ENCODE measurements around the gene CCDC32. TPM values are rescaled to one million over a fixed set of nuclear protein-coding genes. Genes with fewer than 3 reads are reported as not detected.

Gene CCDC32
- total and polyA plus RNA-seq, 2 of the 8 experiments (the other 6 are each of a cell fraction or from before 2014, with no cell fraction given) = 8.9 to 12.1 TPM

- no peak overlapping the region for H3K4me2 ChIP-seq (ENCODE audit: insufficient read depth in 1 of 2, low read depth in 2 of 2, low read length in 2 of 2)
- H3K14ac ChIP-seq (ENCODE audit: insufficient read length) = no peak overlapping the region
- no peak overlapping the region for H3K4ac ChIP-seq (replicated peaks; ENCODE audit: insufficient read length, low read depth, low read length)
- no peaks in the 10 kb centered on the region for H3K36me3 ChIP-seq (ENCODE audit: control insufficient read depth in 2 of 4, insufficient read depth in 4 of 4, low read length in 3 of 4)
- H3K4me1 ChIP-seq (replicated peaks in 1 of 4; ENCODE audit: control insufficient read depth in 3 of 4, insufficient read depth in 4 of 4, low read length in 3 of 4) = no peaks in the 10 kb centered on the region
- no peaks in the 10 kb centered on the region for H3K27me3 ChIP-seq (replicated peaks in 1 of 4; ENCODE audit: control insufficient read depth in 3 of 4, extremely low read depth in 1 of 4, insufficient read depth in 3 of 4, low read length in 3 of 4)
- no peak overlapping the region for H3K27ac ChIP-seq (ENCODE audit: low read depth, low read length)
- no peak overlapping the region for H2AFZ ChIP-seq (ENCODE audit: low read length)
- no peak for DNase-seq (ENCODE audit: low read depth in 1 of 2, low spot score in 2 of 2)
- H2BK5ac ChIP-seq (ENCODE audit: low read depth, low read length) = no peak overlapping the region
- no peak overlapping the region for H3K23ac ChIP-seq (ENCODE audit: insufficient read length)
- H3K9me3 ChIP-seq (ENCODE audit: insufficient read depth in 2 of 2, low read depth in 1 of 2, low read length in 1 of 2) = no peaks in the 10 kb centered on the region
- no peak overlapping the region for H2BK20ac ChIP-seq (ENCODE audit: low read length)
- H4K20me1 ChIP-seq (replicated peaks in 1 of 2; ENCODE audit: control insufficient read depth in 1 of 2, insufficient read depth in 2 of 2, low read length in 2 of 2) = no peaks in the 10 kb centered on the region
- no peak overlapping the region for H4K5ac ChIP-seq (ENCODE audit: insufficient read length, low read depth, low read length)
- ChIA-PET CTCF (ENCODE audit: partially characterized antibody) (interaction anchor here (0.7 to 3.0 kb wide), 3 partner anchors 8 to 19 kb away, joined by 6 to 15 read pairs (median 6); no protein-coding TSS in a partner anchor), POLR2A (ENCODE audit: partially characterized antibody) (no interaction called here)
- no peak overlapping the region for H2BK120ac ChIP-seq (replicated peaks; ENCODE audit: low read depth, low read length)
- 88% methylated on average over 6 of the region's 6 CpGs; no CpG with 5 or more reads in 1 of the 2 experiments for WGBS, 2 experiments (ENCODE audit: extremely low coverage in 1 of 2, insufficient coverage in 1 of 2, insufficient read length in 1 of 2, insufficient replicate concordance in 2 of 2, low coverage in 1 of 2, low lambda C conversion rate in 2 of 2, missing lambda C conversion rate in 1 of 2)
- no peak overlapping the region for H2BK12ac ChIP-seq (ENCODE audit: low read depth, low read length)
- H4K8ac ChIP-seq (ENCODE audit: extremely low read depth, insufficient read depth, low read length) = no peak overlapping the region; the same call in 1 of the 2 replicates
- H2AK5ac ChIP-seq (ENCODE audit: low read depth, low read length) = no peak overlapping the region
- no peaks in the 10 kb centered on the region for H3K23me2 ChIP-seq (ENCODE audit: low read depth, low read length)
- no peak overlapping the region for H3K18ac ChIP-seq (ENCODE audit: extremely low read depth, low read length)
- no peak overlapping the region for H3K4me3 ChIP-seq (ENCODE audit: extremely low read depth in 1 of 4, insufficient read depth in 2 of 4, low read depth in 3 of 4, low read length in 4 of 4)
- TF ChIP-seq CTBP2 (IDR thresholded peaks at IDR 0.05; ENCODE audit: borderline replicate concordance, insufficient read depth, insufficient read length, low read length) (no peak), MAX (IDR thresholded peaks at IDR 0.05) (0 out of 2 replicates have a peak, but pooled peaks have one; percentile 10)
- H3K56ac ChIP-seq (replicated peaks; ENCODE audit: insufficient read length, low read depth, low read length) = no peak overlapping the region
- no peak for FAIRE-seq
- no peak overlapping the region for H3K9ac ChIP-seq (replicated peaks in 1 of 4; ENCODE audit: extremely low read depth in 1 of 4, low read depth in 3 of 4, low read length in 3 of 4)
- H4K91ac ChIP-seq (replicated peaks; ENCODE audit: insufficient read length, low read length) = no peak overlapping the region
- no peaks in the 10 kb centered on the region for H3K79me2 ChIP-seq (ENCODE audit: control insufficient read depth in 1 of 2, insufficient read depth in 2 of 2, low read length in 2 of 2)
- H3K79me1 ChIP-seq (ENCODE audit: low read depth, low read length) = no peaks in the 10 kb centered on the region; the same call in 1 of the 2 replicates
- no peak overlapping the region for H2BK15ac ChIP-seq (ENCODE audit: low read length)
Observed at GRCh38 chr15:40538976-40539375, 25.9 kb downstream of the CCDC32 start.
